Measurements from ENCODE around the gene ARHGAP10.
"Not testable (repeated sequence)": the region's sequence is repeated elsewhere in the genome, so short reads cannot be mapped to it uniquely, and the experiment has no call there.

ARHGAP10 gene

GRCh38 chr4:148000038-148000437 lies 268.1 kb downstream of the ARHGAP10 start:
- not testable (repeated sequence) for H3K4me1 ChIP-seq (ENCODE audit: control insufficient read depth, insufficient read depth, low read length); H3K27me3 ChIP-seq (ENCODE audit: control insufficient read depth, insufficient read depth, low read length); H3K9me3 ChIP-seq (ENCODE audit: control insufficient read depth, insufficient read depth, low read length); H3K9ac ChIP-seq (ENCODE audit: low read depth, low read length); H3K4me3 ChIP-seq (ENCODE audit: low read depth, low read length); H3K36me3 ChIP-seq (ENCODE audit: control insufficient read depth, insufficient read depth, low read length)

DNA sequence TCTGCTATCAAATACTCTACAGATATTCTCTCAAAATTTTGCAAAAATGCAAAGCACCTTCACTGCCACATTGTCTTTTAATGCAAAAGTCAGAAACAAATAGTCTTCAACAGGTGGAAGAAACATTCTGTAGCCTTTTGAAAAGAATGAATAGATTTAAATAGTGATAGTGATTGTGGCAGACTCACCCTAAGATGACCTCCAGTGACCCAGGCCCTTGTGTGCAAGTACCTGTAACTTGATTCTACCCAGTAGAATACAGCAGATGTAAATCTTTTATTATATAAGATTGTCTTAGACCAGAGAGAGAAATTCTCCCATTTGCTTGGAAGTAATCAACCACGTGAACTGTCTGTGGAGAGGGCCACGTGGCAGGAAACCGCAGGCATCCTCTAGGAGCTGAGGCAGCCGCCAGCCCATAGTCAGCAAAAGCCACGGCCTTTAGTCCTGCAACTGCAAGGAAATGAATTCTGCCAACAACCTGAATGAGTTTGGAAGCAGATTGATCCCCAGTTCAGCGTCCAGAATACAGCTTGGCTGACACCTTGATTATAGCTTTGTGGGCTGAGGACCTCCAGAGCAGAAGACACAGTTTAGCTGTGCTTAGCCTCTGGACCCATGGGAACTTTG lies 272.5 kb downstream of the ARHGAP10 start:
- no peak overlapping the region for H3K4me3 ChIP-seq (ENCODE audit: low read depth, low read length)
- no peaks in the 10 kb centered on the region for H3K36me3 ChIP-seq (ENCODE audit: control insufficient read depth, insufficient read depth, low read length)

DNA sequence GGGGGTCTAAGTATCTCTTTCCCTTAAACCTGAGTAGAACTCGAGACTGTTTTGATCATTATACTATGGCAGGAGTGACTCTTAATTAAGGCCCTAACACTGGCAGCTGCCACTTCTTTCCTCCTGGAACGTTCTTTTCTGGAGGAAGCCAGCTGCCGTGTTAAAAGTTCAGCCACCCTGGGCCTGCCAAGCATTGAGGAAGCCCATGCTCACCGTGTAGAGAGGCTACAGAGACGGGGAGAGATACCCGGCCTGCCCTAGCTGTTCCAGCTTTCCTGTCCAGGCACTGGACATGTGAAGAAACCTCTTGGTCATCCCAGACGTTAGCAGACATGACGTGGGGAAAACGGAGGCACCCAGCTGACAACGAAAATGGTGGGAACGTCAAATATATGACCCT lies 274.1 kb downstream of the ARHGAP10 start:
- H3K36me3 ChIP-seq (ENCODE audit: control insufficient read depth, insufficient read depth, low read length): no peaks in the 10 kb centered on the region
- H3K9ac ChIP-seq (ENCODE audit: low read depth, low read length): no peak overlapping the region
- H3K9me3 ChIP-seq (ENCODE audit: control insufficient read depth, insufficient read depth, low read length): no peaks in the 10 kb centered on the region
- H3K4me3 ChIP-seq (ENCODE audit: low read depth, low read length): no peak overlapping the region
- no peaks in the 10 kb centered on the region for H3K27me3 ChIP-seq (ENCODE audit: control insufficient read depth, insufficient read depth, low read length)
- H3K4me1 ChIP-seq (ENCODE audit: control insufficient read depth, insufficient read depth, low read length): no peaks in the 10 kb centered on the region

More for the DNA sequence above, 272.5 kb downstream of the ARHGAP10 start:
- H3K4me1 ChIP-seq (ENCODE audit: control insufficient read depth, insufficient read depth, low read length): no peaks in the 10 kb centered on the region
- no peaks in the 10 kb centered on the region for H3K9me3 ChIP-seq (ENCODE audit: control insufficient read depth, insufficient read depth, low read length)
- H3K27me3 ChIP-seq (ENCODE audit: control insufficient read depth, insufficient read depth, low read length): no peaks in the 10 kb centered on the region
- no peak overlapping the region for H3K9ac ChIP-seq (ENCODE audit: low read depth, low read length)

- Histone ChIP-seq H3K9ac (ENCODE audit: low read depth, low read length) (no peak overlapping the region), H3K4me3 (ENCODE audit: low read depth, low read length) (no peak overlapping the region), H3K4me1 (ENCODE audit: control insufficient read depth, insufficient read depth, low read length) (no peaks in the 10 kb centered on the region), H3K27me3 (ENCODE audit: control insufficient read depth, insufficient read depth, low read length) (no peaks in the 10 kb centered on the region), H3K36me3 (ENCODE audit: control insufficient read depth, insufficient read depth, low read length) (no peaks in the 10 kb centered on the region), H3K9me3 (ENCODE audit: control insufficient read depth, insufficient read depth, low read length) (no peaks in the 10 kb centered on the region)
These were observed 275.4 kb downstream of the ARHGAP10 start for GRCh38 chr4:148007314-148007760.

DNA sequence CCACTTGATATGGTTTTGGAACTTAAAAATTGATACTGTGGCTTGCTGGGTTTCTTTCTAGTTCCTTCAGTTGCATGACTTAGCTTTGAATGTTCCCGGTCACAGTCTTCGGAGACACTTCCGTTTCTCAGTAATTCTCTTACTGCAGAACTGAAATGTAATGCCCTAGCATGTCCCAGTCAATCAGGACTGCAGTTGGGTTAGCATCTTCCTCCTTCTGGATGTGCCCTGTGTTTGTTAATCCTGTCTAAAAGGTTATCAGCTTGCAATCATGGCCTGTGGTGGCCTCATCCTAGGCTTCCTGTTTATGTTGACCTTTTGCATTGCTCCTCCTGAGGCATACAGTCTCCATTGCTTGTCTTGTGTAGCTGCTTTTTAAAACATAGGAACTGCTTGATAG lies 275.9 kb downstream of the ARHGAP10 start:
- Histone ChIP-seq H3K9me3 (ENCODE audit: control insufficient read depth, insufficient read depth, low read length) (no peaks in the 10 kb centered on the region), H3K9ac (ENCODE audit: low read depth, low read length) (no peak overlapping the region), H3K27me3 (ENCODE audit: control insufficient read depth, insufficient read depth, low read length) (no peaks in the 10 kb centered on the region), H3K36me3 (ENCODE audit: control insufficient read depth, insufficient read depth, low read length) (no peaks in the 10 kb centered on the region), H3K4me3 (ENCODE audit: low read depth, low read length) (no peak overlapping the region), H3K4me1 (ENCODE audit: control insufficient read depth, insufficient read depth, low read length) (no peaks in the 10 kb centered on the region)

- H3K9me3 ChIP-seq (ENCODE audit: control insufficient read depth, insufficient read depth, low read length): no peaks in the 10 kb centered on the region
- no peaks in the 10 kb centered on the region for H3K27me3 ChIP-seq (ENCODE audit: control insufficient read depth, insufficient read depth, low read length)
- H3K4me1 ChIP-seq (ENCODE audit: control insufficient read depth, insufficient read depth, low read length): peaks cover 3% of the 10 kb centered on the region
- H3K36me3 ChIP-seq (ENCODE audit: control insufficient read depth, insufficient read depth, low read length): no peaks in the 10 kb centered on the region
- no peak overlapping the region for H3K4me3 ChIP-seq (ENCODE audit: low read depth, low read length)
- no peak overlapping the region for H3K9ac ChIP-seq (ENCODE audit: low read depth, low read length)
These were observed 283.2 kb downstream of the ARHGAP10 start for GRCh38 chr4:148015058-148015457.

GRCh38 chr4:148015468-148015867 lies 283.6 kb downstream of the ARHGAP10 start:
- H3K36me3 ChIP-seq (ENCODE audit: control insufficient read depth, insufficient read depth, low read length): no peaks in the 10 kb centered on the region
- peaks cover 3% of the 10 kb centered on the region for H3K4me1 ChIP-seq (ENCODE audit: control insufficient read depth, insufficient read depth, low read length)
- H3K4me3 ChIP-seq (ENCODE audit: low read depth, low read length): no peak overlapping the region
- H3K27me3 ChIP-seq (ENCODE audit: control insufficient read depth, insufficient read depth, low read length): no peaks in the 10 kb centered on the region
- H3K9me3 ChIP-seq (ENCODE audit: control insufficient read depth, insufficient read depth, low read length): no peaks in the 10 kb centered on the region
- no peak overlapping the region for H3K9ac ChIP-seq (ENCODE audit: low read depth, low read length)

GRCh38 chr4:148016063-148016637 lies 284.3 kb downstream of the ARHGAP10 start:
- no peak overlapping the region for H3K4me3 ChIP-seq (ENCODE audit: low read depth, low read length)
- H3K9ac ChIP-seq (ENCODE audit: low read depth, low read length): no peak overlapping the region

DNA sequence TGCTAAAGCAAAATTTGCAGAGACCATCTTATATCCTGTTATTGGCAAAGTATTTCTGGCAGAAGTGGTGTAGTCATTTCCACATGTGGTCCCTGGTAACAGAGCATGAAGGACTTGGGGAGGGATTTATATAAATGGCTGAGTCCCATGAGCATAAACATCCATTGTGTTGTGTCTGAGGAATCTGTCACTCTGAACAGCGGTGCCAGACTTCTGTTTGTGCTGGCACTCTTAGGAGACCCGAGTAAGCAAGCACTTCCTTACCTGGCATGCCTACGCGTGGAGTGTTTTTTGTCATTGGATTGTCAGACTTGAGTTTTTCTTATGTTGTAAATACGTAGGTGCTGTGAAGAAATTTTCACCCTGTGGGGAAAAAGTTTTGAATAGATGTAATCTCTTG lies 285.9 kb downstream of the ARHGAP10 start:
- Histone ChIP-seq H3K36me3 (ENCODE audit: control insufficient read depth, insufficient read depth, low read length) (no peaks in the 10 kb centered on the region), H3K9ac (ENCODE audit: low read depth, low read length) (no peak overlapping the region), H3K9me3 (ENCODE audit: control insufficient read depth, insufficient read depth, low read length) (no peaks in the 10 kb centered on the region), H3K4me1 (ENCODE audit: control insufficient read depth, insufficient read depth, low read length) (peaks cover 3% of the 10 kb centered on the region), H3K27me3 (ENCODE audit: control insufficient read depth, insufficient read depth, low read length) (no peaks in the 10 kb centered on the region), H3K4me3 (ENCODE audit: low read depth, low read length) (no peak overlapping the region)

More at GRCh38 chr4:148016063-148016637, 284.3 kb downstream of the ARHGAP10 start:
- Histone ChIP-seq H3K4me1 (ENCODE audit: control insufficient read depth, insufficient read depth, low read length) (peaks cover 3% of the 10 kb centered on the region), H3K36me3 (ENCODE audit: control insufficient read depth, insufficient read depth, low read length) (no peaks in the 10 kb centered on the region), H3K9me3 (ENCODE audit: control insufficient read depth, insufficient read depth, low read length) (no peaks in the 10 kb centered on the region), H3K27me3 (ENCODE audit: control insufficient read depth, insufficient read depth, low read length) (no peaks in the 10 kb centered on the region)

GRCh38 chr4:148021686-148022085 lies 289.8 kb downstream of the ARHGAP10 start:
- H3K36me3 ChIP-seq (ENCODE audit: control insufficient read depth, insufficient read depth, low read length): no peaks in the 10 kb centered on the region
- H3K27me3 ChIP-seq (ENCODE audit: control insufficient read depth, insufficient read depth, low read length): no peaks in the 10 kb centered on the region
- no peak overlapping the region for H3K9ac ChIP-seq (ENCODE audit: low read depth, low read length)
- H3K4me1 ChIP-seq (ENCODE audit: control insufficient read depth, insufficient read depth, low read length): no peaks in the 10 kb centered on the region
- H3K4me3 ChIP-seq (ENCODE audit: low read depth, low read length): no peak overlapping the region
- no peaks in the 10 kb centered on the region for H3K9me3 ChIP-seq (ENCODE audit: control insufficient read depth, insufficient read depth, low read length)

DNA sequence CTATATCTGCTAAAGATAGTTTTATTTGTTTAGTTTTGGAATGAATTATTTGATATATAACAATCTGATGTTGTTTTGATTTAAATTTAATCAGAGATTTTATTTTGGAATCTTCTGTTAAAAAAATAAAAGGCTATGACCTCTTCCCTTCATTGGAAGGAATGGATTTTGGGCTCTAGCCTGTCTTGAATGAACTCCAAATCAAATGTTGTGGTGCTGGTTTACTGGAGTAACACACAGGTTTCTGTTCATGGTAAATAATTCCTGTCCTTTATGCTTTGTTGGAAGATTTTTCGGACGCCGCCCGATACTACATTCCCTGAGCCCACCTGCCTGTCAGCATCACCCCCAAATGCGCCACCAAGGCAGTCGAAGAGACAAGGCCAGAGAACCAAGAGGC lies 291.1 kb downstream of the ARHGAP10 start:
- no peaks in the 10 kb centered on the region for H3K9me3 ChIP-seq (ENCODE audit: control insufficient read depth, insufficient read depth, low read length)
- H3K9ac ChIP-seq (ENCODE audit: low read depth, low read length): no peak overlapping the region
- no peaks in the 10 kb centered on the region for H3K36me3 ChIP-seq (ENCODE audit: control insufficient read depth, insufficient read depth, low read length)
- H3K4me1 ChIP-seq (ENCODE audit: control insufficient read depth, insufficient read depth, low read length): no peaks in the 10 kb centered on the region
- H3K4me3 ChIP-seq (ENCODE audit: low read depth, low read length): no peak overlapping the region
- no peaks in the 10 kb centered on the region for H3K27me3 ChIP-seq (ENCODE audit: control insufficient read depth, insufficient read depth, low read length)

GRCh38 chr4:148023512-148024181 lies 291.8 kb downstream of the ARHGAP10 start:
- no peaks in the 10 kb centered on the region for H3K9me3 ChIP-seq (ENCODE audit: control insufficient read depth, insufficient read depth, low read length)
- no peaks in the 10 kb centered on the region for H3K27me3 ChIP-seq (ENCODE audit: control insufficient read depth, insufficient read depth, low read length)
- H3K9ac ChIP-seq (ENCODE audit: low read depth, low read length): no peak overlapping the region
- no peaks in the 10 kb centered on the region for H3K4me1 ChIP-seq (ENCODE audit: control insufficient read depth, insufficient read depth, low read length)
- H3K36me3 ChIP-seq (ENCODE audit: control insufficient read depth, insufficient read depth, low read length): no peaks in the 10 kb centered on the region
- H3K4me3 ChIP-seq (ENCODE audit: low read depth, low read length): no peak overlapping the region
